GM11168 (cell line): ENCODE results near the gene PLAAT3.
"Not testable (repeated sequence)": the region's sequence is repeated elsewhere in the genome, so short reads cannot be mapped to it uniquely, and the experiment has no call there.

Experiments used
- in situ Hi-C: fragments of 300-500 bp; cut with MboI; formaldehyde crosslinking; loops from one replicate; pipeline ENCODE4 v1.12.0; 2022; ENCODE audit warnings: low sequenced_read_pairs; ENCODE audit not compliant: unreplicated experiment

PLAAT3 gene

GRCh38 chr11:63614136-63614671, at the start of gene PLAAT3:
Gene PLAAT3, minus strand, starts transcription at chr11:63614433. Its CDS starts 419 bp downstream, at chr11:63614014.
- in situ Hi-C loops: no loop called here

- in situ Hi-C loops: no loop called here
Observed at GRCh38 chr11:63663809-63664208, 49.6 kb upstream of the PLAAT3 start.

- in situ Hi-C loops: no loop called here
Observed at GRCh38 chr11:63660972-63661371, 46.7 kb upstream of the PLAAT3 start.

- in situ Hi-C loops: no loop called here
Observed at GRCh38 chr11:63652671-63653070, 38.4 kb upstream of the PLAAT3 start.

GRCh38 chr11:63643205-63643604, 29.0 kb upstream of the PLAAT3 start:
- in situ Hi-C loops: loop anchor here (5.0 kb wide), 1 partner anchor 166 kb away; no protein-coding TSS in a partner anchor

- in situ Hi-C loops: loop anchor here (5.0 kb wide), 1 partner anchor 164 kb away; no protein-coding TSS in a partner anchor
Observed at GRCh38 chr11:63641727-63642126, 27.5 kb upstream of the PLAAT3 start.

- in situ Hi-C loops: no loop called here
Observed at GRCh38 chr11:63639199-63639832, 25.1 kb upstream of the PLAAT3 start.

- in situ Hi-C loops: not testable (repeated sequence)
Observed at GRCh38 chr11:63638436-63638835, 24.2 kb upstream of the PLAAT3 start.

- in situ Hi-C loops: no loop called here
Observed at GRCh38 chr11:63635762-63636465, 21.7 kb upstream of the PLAAT3 start.

- in situ Hi-C loops: no loop called here
Observed at GRCh38 chr11:63629426-63629825, 15.2 kb upstream of the PLAAT3 start.

- in situ Hi-C loops: no loop called here
Observed at GRCh38 chr11:63623513-63624140, 9.4 kb upstream of the PLAAT3 start.

- in situ Hi-C loops: no loop called here
Observed at GRCh38 chr11:63622323-63622722, 8.1 kb upstream of the PLAAT3 start.

GRCh38 chr11:63621071-63621470, 6.8 kb upstream of the PLAAT3 start:
- in situ Hi-C loops: no loop called here

GRCh38 chr11:63619967-63620366, 5.7 kb upstream of the PLAAT3 start:
- in situ Hi-C loops: no loop called here

- in situ Hi-C loops: not testable (repeated sequence)
Observed at GRCh38 chr11:63617686-63618085, 3.5 kb upstream of the PLAAT3 start.

GRCh38 chr11:63616953-63617352, 2.7 kb upstream of the PLAAT3 start:
- in situ Hi-C loops: no loop called here

- in situ Hi-C loops: no loop called here
Observed at GRCh38 chr11:63613517-63614135, 607 bp downstream of the PLAAT3 start.

GRCh38 chr11:63612181-63612580, 2.1 kb downstream of the PLAAT3 start:
- in situ Hi-C loops: no loop called here

GRCh38 chr11:63611395-63611747, 2.9 kb downstream of the PLAAT3 start:
- in situ Hi-C loops: no loop called here

- in situ Hi-C loops: no loop called here
Observed at GRCh38 chr11:63610604-63611394, 3.4 kb downstream of the PLAAT3 start.
